Keratinocyte (primary cell): ENCODE measurements around the gene MFSD12. TPM values are rescaled to one million over a fixed set of nuclear protein-coding genes. Genes with fewer than 3 reads are reported as not detected.

Experiments used
- DNase-seq: peaks from one replicate; pipeline ENCODE4 v3.0.0-alpha.2; 2011; ENCODE audit warnings: low read depth, missing footprints, low spot score
- FAIRE-seq: peaks from 2 replicates; lab custom pipeline; 2011; peaks lifted over from hg19 to GRCh38; lab: Jason Lieb, UNC
- H2AFZ ChIP-seq: 2 replicates; pipeline ENCODE4 v1.6.0; 2012; ENCODE audit warnings: low read length, control low read depth, inconsistent platforms; ENCODE audit not compliant: control insufficient read depth
- H3K27ac ChIP-seq: 2 replicates; pipeline ENCODE4 v1.5.1; 2011; ENCODE audit warnings: low read length; ENCODE audit not compliant: control insufficient read depth, insufficient read depth
- H3K27me3 ChIP-seq: 3 replicates; pipeline ENCODE4 v1.6.0; 2011; ENCODE audit warnings: low read length; ENCODE audit not compliant: control insufficient read depth, insufficient read depth; ENCODE audit errors: extremely low read depth
- H3K36me3 ChIP-seq, 2 experiments: 2 replicates in 1 of 2; 3 replicates in 1 of 2; pipeline ENCODE4 v1.5.1; 2011; ENCODE audit warnings: low read length in 2 of 2, mild to moderate bottlenecking in 1 of 2; ENCODE audit not compliant: control insufficient read depth in 2 of 2, insufficient read depth in 2 of 2; ENCODE audit errors: extremely low read depth in 1 of 2
- H3K4me1 ChIP-seq: 3 replicates; pipeline ENCODE4 v1.5.1; 2011; ENCODE audit warnings: low read length; ENCODE audit not compliant: control insufficient read depth, insufficient read depth; ENCODE audit errors: extremely low read depth
- H3K4me2 ChIP-seq: 3 replicates; pipeline ENCODE4 v1.6.0; 2011; ENCODE audit warnings: low read depth, low read length; ENCODE audit not compliant: control insufficient read depth, insufficient read depth; ENCODE audit errors: extremely low read depth
- H3K4me3 ChIP-seq, 3 experiments: fragments of 200-600 bp in 1 of 3; sonication (generic) in 1 of 3; 2 replicates in 2 of 3; 3 replicates in 1 of 3; pipeline ENCODE4 v1.5.1; 2011 to 2016; ENCODE audit warnings: low read length in 3 of 3, mild to moderate bottlenecking in 3 of 3, control low read depth in 2 of 3, inconsistent platforms in 1 of 3, low read depth in 1 of 3, mixed read lengths in 1 of 3, mixed run types in 1 of 3, moderate library complexity in 1 of 3; ENCODE audit not compliant: control insufficient read depth in 2 of 3, insufficient read depth in 2 of 3; ENCODE audit errors: extremely low read depth in 1 of 3
- H3K79me2 ChIP-seq: 2 replicates; pipeline ENCODE4 v1.6.0; 2012; ENCODE audit warnings: low read length; ENCODE audit not compliant: control insufficient read depth, insufficient read depth
- H3K9ac ChIP-seq: 3 replicates; pipeline ENCODE4 v1.6.0; 2011; ENCODE audit warnings: low read length; ENCODE audit not compliant: control insufficient read depth, insufficient read depth; ENCODE audit errors: extremely low read depth
- H3K9me1 ChIP-seq: 3 replicates; pipeline ENCODE4 v1.6.0; 2011; ENCODE audit warnings: low read length; ENCODE audit not compliant: control insufficient read depth, insufficient read depth; ENCODE audit errors: extremely low read depth
- H3K9me3 ChIP-seq: 2 replicates; pipeline ENCODE4 v1.5.1; 2012; ENCODE audit warnings: low read depth, low read length; ENCODE audit not compliant: control insufficient read depth
- H4K20me1 ChIP-seq: 3 replicates; pipeline ENCODE4 v1.6.0; 2011; ENCODE audit warnings: low read length; ENCODE audit not compliant: control insufficient read depth, insufficient read depth; ENCODE audit errors: extremely low read depth
- CTCF ChIP-seq, 3 experiments: IDR thresholded peaks in 1 of 3; conservative IDR thresholded peaks in 1 of 3; optimal IDR thresholded peaks in 1 of 3; 2 replicates in 2 of 3; 3 replicates in 1 of 3; pipeline versions ENCODE3 to v1.5.1; 2011; ENCODE audit warnings: low read length in 3 of 3, mild to moderate bottlenecking in 3 of 3, moderate library complexity in 2 of 3, control low read depth in 1 of 3, inconsistent platforms in 1 of 3; ENCODE audit not compliant: insufficient read depth in 2 of 3; ENCODE audit errors: extremely low read depth in 1 of 3
- EZH2 ChIP-seq: IDR thresholded peaks from one replicate; pipeline ENCODE4 v1.6.1; 2012; ENCODE audit warnings: inconsistent platforms, mild to moderate bottlenecking, low read length, moderate library complexity
- dilution Hi-C: fragments of 300-500 bp; cut with MboI; formaldehyde crosslinking; loops from one replicate; pipeline ENCODE4 v1.7.0; 2020; ENCODE audit warnings: low sequenced_read_pairs; ENCODE audit not compliant: extremely low pct_ligation_motif_present
- polyA plus RNA-seq, 5 experiments: library from polyadenylated mRNA; depleted of rRNA in 3 of 5; stranded (reverse) in 3 of 5; stranded (forward) in 1 of 5; unstranded in 1 of 5; fragments of >200 nt; gene quantifications; 1 replicate in 1 of 5; 2 replicates in 3 of 5; 3 replicates in 1 of 5; pipeline versions ENCODE4 v1.2.1 to v1.2.3, GENCODE V29; 2011 to 2012; ENCODE audit warnings: missing spikeins in 2 of 5, low read depth in 1 of 5, low replicate concordance in 1 of 5

Gene MFSD12
- polyA plus RNA-seq, 1 donor (not counting 4 experiments of a cell fraction or from before 2014, with no cell fraction given): 30.0 TPM

- peaks cover 5% of the 10 kb centered on the region for H3K9me1 ChIP-seq
- no peak overlapping the region for H3K27ac ChIP-seq
- H3K4me3 ChIP-seq: no peak overlapping the region
- no peaks in the 10 kb centered on the region for H3K9me3 ChIP-seq
- H3K4me2 ChIP-seq: no peak overlapping the region
- FAIRE-seq (no peak), DNase-seq (no peak)
- peaks cover 76% of the 10 kb centered on the region for H3K79me2 ChIP-seq
- H3K9ac ChIP-seq: no peak overlapping the region
- H4K20me1 ChIP-seq: peaks cover 58% of the 10 kb centered on the region
- dilution Hi-C loops: no loop called here
- peaks cover 6 to 7% of the 10 kb centered on the region in 2 experiments for H3K36me3 ChIP-seq
- TF ChIP-seq EZH2 (no peak), CTCF (optimal IDR thresholded peaks at IDR 0.05 in 1 of 3, IDR thresholded peaks at IDR 0.05 in 1 of 3, conservative IDR thresholded peaks at IDR 0.05 in 1 of 3; ENCODE audit: extremely low read depth in 1 of 3, insufficient read depth in 2 of 3, low read length in 3 of 3) (no peak)
- peaks cover 16% of the 10 kb centered on the region for H3K4me1 ChIP-seq
- no peaks in the 10 kb centered on the region for H3K27me3 ChIP-seq
- no peak overlapping the region for H2AFZ ChIP-seq
These were observed 39.7 kb downstream of the MFSD12 start for GRCh38 chr19:3517638-3518037.

- peaks cover 76% of the 10 kb centered on the region for H3K79me2 ChIP-seq
These were observed 40.6 kb downstream of the MFSD12 start for GRCh38 chr19:3516675-3517207.

More at GRCh38 chr19:3516675-3517207, 40.6 kb downstream of the MFSD12 start:
- Histone ChIP-seq H3K27ac (no peak overlapping the region), H3K4me3 (no peak overlapping the region), H3K4me1 (peaks cover 16% of the 10 kb centered on the region), H3K27me3 (no peaks in the 10 kb centered on the region), H3K9me1 (peaks cover 7% of the 10 kb centered on the region), H3K9ac (no peak overlapping the region), H3K9me3 (no peaks in the 10 kb centered on the region), H2AFZ (no peak overlapping the region), H3K36me3 (peaks cover 11% of the 10 kb centered on the region in 2 experiments), H3K4me2 (no peak overlapping the region), H4K20me1 (peaks cover 60% of the 10 kb centered on the region)
- TF ChIP-seq EZH2: no peak
- TF ChIP-seq CTCF (optimal IDR thresholded peaks at IDR 0.05 in 1 of 3, IDR thresholded peaks at IDR 0.05 in 1 of 3, conservative IDR thresholded peaks at IDR 0.05 in 1 of 3; ENCODE audit: extremely low read depth in 1 of 3, insufficient read depth in 2 of 3, low read length in 3 of 3): no peak
- FAIRE-seq (no peak), DNase-seq (no peak)
- dilution Hi-C loops: no loop called here
